Measurements from ENCODE around the gene NOL11. TPM values are rescaled to one million over a fixed set of nuclear protein-coding genes. Genes with fewer than 3 reads are reported as not detected.

Gene NOL11
- polyA plus RNA-seq, 1 of the 3 experiments (the other 2 are of a cell fraction), result 27.0 TPM

DNA sequence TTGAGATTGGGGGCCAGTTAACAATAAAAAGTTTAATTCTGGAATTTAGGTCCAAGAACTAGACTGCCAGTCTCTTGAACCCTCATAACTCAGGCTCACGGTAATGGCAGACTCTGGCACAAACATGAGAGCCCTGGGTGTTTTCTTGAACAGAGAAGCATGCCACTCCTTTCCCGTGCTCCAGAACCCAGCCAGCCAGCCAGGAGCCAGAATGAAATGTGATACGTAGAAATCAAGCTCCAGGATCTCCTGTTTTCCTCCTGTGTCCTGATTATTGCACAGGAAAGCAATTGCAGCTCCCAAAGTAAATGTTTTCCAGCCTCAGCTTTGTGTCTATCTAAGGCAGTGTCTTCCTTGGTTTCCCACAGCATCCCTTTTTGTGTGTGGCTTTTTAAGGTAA is 46.2 kb upstream of the NOL11 start (continued):
- no peak for TF ChIP-seq POLR2AphosphoS5 (IDR thresholded peaks at IDR 0.05; ENCODE audit: low read depth, low read length)
- peak; percentile 19; the same call in 1 of the 2 replicates for TF ChIP-seq NFIC (IDR thresholded peaks at IDR 0.05; ENCODE audit: borderline replicate concordance)
- TF ChIP-seq SIN3A (IDR thresholded peaks at IDR 0.05; ENCODE audit: borderline replicate concordance, low read depth, low read length), result no peak
- TF ChIP-seq JUND (IDR thresholded peaks at IDR 0.05), result no peak
- TF ChIP-seq REST (IDR thresholded peaks at IDR 0.05; ENCODE audit: low read depth, low read length), result no peak
- no peak for TF ChIP-seq RAD21 (IDR thresholded peaks at IDR 0.05; ENCODE audit: low read length)
- TF ChIP-seq MEF2A (IDR thresholded peaks at IDR 0.05; ENCODE audit: borderline replicate concordance, low read depth), result no peak
- no peak for TF ChIP-seq RFX5 (IDR thresholded peaks at IDR 0.05; ENCODE audit: low read length)
- TF ChIP-seq, protein P1, sequence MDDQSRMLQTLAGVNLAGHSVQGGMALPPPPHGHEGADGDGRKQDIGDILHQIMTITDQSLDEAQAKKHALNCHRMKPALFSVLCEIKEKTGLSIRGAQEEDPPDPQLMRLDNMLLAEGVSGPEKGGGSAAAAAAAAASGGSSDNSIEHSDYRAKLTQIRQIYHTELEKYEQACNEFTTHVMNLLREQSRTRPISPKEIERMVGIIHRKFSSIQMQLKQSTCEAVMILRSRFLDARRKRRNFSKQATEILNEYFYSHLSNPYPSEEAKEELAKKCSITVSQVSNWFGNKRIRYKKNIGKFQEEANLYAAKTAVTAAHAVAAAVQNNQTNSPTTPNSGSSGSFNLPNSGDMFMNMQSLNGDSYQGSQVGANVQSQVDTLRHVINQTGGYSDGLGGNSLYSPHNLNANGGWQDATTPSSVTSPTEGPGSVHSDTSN (IDR thresholded peaks at IDR 0.05), result no peak
- TF ChIP-seq GABPA (IDR thresholded peaks at IDR 0.05; ENCODE audit: low read depth), result no peak
- no peak for TF ChIP-seq TEAD4 (IDR thresholded peaks at IDR 0.05; ENCODE audit: borderline replicate concordance, insufficient read depth)
- TF ChIP-seq GATA2 (CRISPR knock-in tag; IDR thresholded peaks at IDR 0.05), result peak; percentile 42; the same call in 1 of the 2 replicates

- ChIA-PET POLR2A (no interaction called here), CTCF (interaction anchor here (1.4 kb wide), 1 partner anchor 17 kb away, joined by 4 read pairs; no protein-coding TSS in a partner anchor)
- DNase-seq, result no peak
- Histone ChIP-seq H3K79me2 (ENCODE audit: insufficient read depth) (no peaks in the 10 kb centered on the region), H3K4me3 (ENCODE audit: low read depth in 2 of 2, low read length in 1 of 2) (no peak overlapping the region), H3K27me3 (ENCODE audit: insufficient read depth) (no peaks in the 10 kb centered on the region), H2AFZ (ENCODE audit: low read depth) (no peak overlapping the region), H4K20me1 (ENCODE audit: insufficient read depth) (no peaks in the 10 kb centered on the region), H3K9ac (no peak overlapping the region), H3K36me3 (replicated peaks in 1 of 2; ENCODE audit: control insufficient read depth in 1 of 2, insufficient read depth in 2 of 2, low read length in 1 of 2) (peaks cover 7% of the 10 kb centered on the region in 2 experiments), H3K4me1 (ENCODE audit: control insufficient read depth in 1 of 2, insufficient read depth in 2 of 2, low read depth in 1 of 2, low read length in 1 of 2) (peaks cover 3 to 8% of the 10 kb centered on the region in 2 experiments; a peak in 2 of 4 replicates), H3K9me3 (no peaks in the 10 kb centered on the region), H3K27ac (ENCODE audit: low read depth in 2 of 2, low read length in 1 of 2) (no peak overlapping the region), H3K9me2 (no peaks in the 10 kb centered on the region), H3F3A (replicated peaks; ENCODE audit: insufficient read depth) (no peaks in the 10 kb centered on the region), H3K4me2 (no peak overlapping the region)
- WGBS (ENCODE audit: low lambda C conversion rate), result 92% methylated on average over 10 of the region's 10 CpGs
- TF ChIP-seq USF1 (IDR thresholded peaks at IDR 0.05; ENCODE audit: borderline replicate concordance, low read depth), result no peak
- TF ChIP-seq ELF1 (IDR thresholded peaks at IDR 0.05), result no peak
- no peak for TF ChIP-seq RAD21 (IDR thresholded peaks at IDR 0.05; ENCODE audit: low read length)
- no peak for TF ChIP-seq JUND (IDR thresholded peaks at IDR 0.05)
- TF ChIP-seq FOXJ3 (CRISPR knock-in tag; IDR thresholded peaks at IDR 0.05), result no peak
- no peak for TF ChIP-seq REST (IDR thresholded peaks at IDR 0.05; ENCODE audit: low read depth, low read length)
- no peak for TF ChIP-seq CHD2 (IDR thresholded peaks at IDR 0.05; ENCODE audit: low read length, partially characterized antibody)
- TF ChIP-seq TAF1 (IDR thresholded peaks at IDR 0.05; ENCODE audit: borderline replicate concordance, low read depth, low read length), result no peak
- TF ChIP-seq, protein P1 (IDR thresholded peaks at IDR 0.05), result no peak
- TF ChIP-seq YY1 (IDR thresholded peaks at IDR 0.05; ENCODE audit: low read depth), result no peak
Measured at GRCh38 chr17:67672592-67673335, 45.0 kb upstream of the NOL11 start.

Measured in SK-N-SH (cell line).